HepG2 (cell line): Measurements from ENCODE around the gene ST6GALNAC4. TPM values are rescaled to one million over a fixed set of nuclear protein-coding genes. Genes with fewer than 3 reads are reported as not detected.

Source experiments
- ATAC-seq: fragments of 200-7000 bp; cut with Tn5 transposase; 3 replicates; pipeline ENCODE4 v1.9.1; 2020; ENCODE audit warnings: mild to moderate bottlenecking, moderate library complexity
- BruUV-seq: library from RNA; stranded (reverse); fragments of 400-500 nt; replicated peaks from 2 replicates; lab custom pipeline; 2021; lab: Mats Ljungman, UMichigan
- CTCF ChIA-PET: fragments of 300-600 bp; formaldehyde crosslinking; extraction: SDS; loops from one replicate; lab custom pipeline; 2021; ENCODE audit warnings: low total read pairs, inconsistent platforms, low intra/inter-chr PET ratio; lab: Yijun Ruan, JAX
- POLR2A ChIA-PET: fragments of 350-600 bp; sonication (Branson Sonifier 250); formaldehyde crosslinking; loops from one replicate; lab custom pipeline; 2020; ENCODE audit warnings: antibody characterized with exemption, inconsistent platforms; lab: Yijun Ruan, JAX
- DNase-seq: peaks from one replicate; pipeline ENCODE4 v3.0.0-alpha.2; 2015; ENCODE audit warnings: low spot score
- FAIRE-seq: peaks from 3 replicates; lab custom pipeline; 2011; peaks lifted over from hg19 to GRCh38; lab: Jason Lieb, UNC
- H2AFZ ChIP-seq: one replicate; pipeline ENCODE4 v1.6.1; 2011; ENCODE audit warnings: low read length, inconsistent platforms
- H3K27ac ChIP-seq: fragments of 300-600 bp; 3 replicates; pipeline ENCODE4 v1.8.0; 2011; ENCODE audit warnings: mixed run types, mild to moderate bottlenecking, mixed read lengths, low read length, inconsistent platforms; ENCODE audit not compliant: insufficient read depth; ENCODE audit errors: extremely low read length
- H3K27me3 ChIP-seq, 2 experiments: fragments of 200-600 bp in 1 of 2; 2 replicates in 1 of 2; 3 replicates in 1 of 2; pipeline versions ENCODE4 v1.6.0 to v1.8.0; 2011; ENCODE audit warnings: low read length in 2 of 2, mild to moderate bottlenecking in 2 of 2, moderate library complexity in 2 of 2, inconsistent platforms in 1 of 2; ENCODE audit not compliant: insufficient read depth in 2 of 2, control insufficient read depth in 1 of 2
- H3K36me3 ChIP-seq, 2 experiments: fragments of 200-600 bp in 1 of 2; replicated peaks in 1 of 2; 2 replicates in 1 of 2; 3 replicates in 1 of 2; pipeline versions ENCODE4 v1.5.1 to v1.8.0; 2011; ENCODE audit warnings: low read length in 2 of 2, inconsistent platforms in 1 of 2; ENCODE audit not compliant: insufficient read depth in 2 of 2, control insufficient read depth in 1 of 2
- H3K4me1 ChIP-seq: 2 replicates; pipeline ENCODE4 v1.5.1; 2012; ENCODE audit warnings: low read length, inconsistent platforms; ENCODE audit not compliant: insufficient read depth
- H3K4me2 ChIP-seq: 2 replicates; pipeline ENCODE4 v1.6.0; 2011; ENCODE audit warnings: low read depth, low read length, inconsistent platforms
- H3K4me3 ChIP-seq, 3 experiments: fragments of 200-600 bp in 1 of 3; sonication (generic), shearing (Covaris generic) in 1 of 3; replicated peaks in 1 of 3; 2 replicates each; pipeline ENCODE4 v1.5.1; 2011 to 2016; ENCODE audit warnings: low read length in 3 of 3, inconsistent platforms in 2 of 3, low read depth in 2 of 3, mild to moderate bottlenecking in 2 of 3, control low read depth in 1 of 3, mixed read lengths in 1 of 3; ENCODE audit not compliant: insufficient read depth in 1 of 3
- H3K79me2 ChIP-seq: one replicate; pipeline ENCODE4 v1.6.1; 2011; ENCODE audit warnings: low read length, inconsistent platforms; ENCODE audit not compliant: insufficient read depth
- H3K9ac ChIP-seq: 2 replicates; pipeline ENCODE4 v1.6.0; 2011; ENCODE audit warnings: mild to moderate bottlenecking, low read depth, low read length, inconsistent platforms; ENCODE audit not compliant: insufficient read depth
- H3K9me3 ChIP-seq: 2 replicates; pipeline ENCODE4 v1.5.1; 2012; ENCODE audit warnings: mild to moderate bottlenecking, low read length
- H4K20me1 ChIP-seq: 2 replicates; pipeline ENCODE4 v1.6.0; 2011; ENCODE audit warnings: inconsistent platforms, mild to moderate bottlenecking, low read length, moderate library complexity; ENCODE audit not compliant: insufficient read depth
- ATF1 ChIP-seq: IDR thresholded peaks from 2 replicates; pipeline ENCODE4 v1.6.1; 2016; ENCODE audit warnings: mild to moderate bottlenecking, control low read depth
- BCL6 ChIP-seq: IDR thresholded peaks from 2 replicates; pipeline ENCODE4 v1.6.1; 2016; ENCODE audit warnings: missing genetic modification reagents, missing compliant biosample characterization
- ELF1 ChIP-seq: sonication (generic); formaldehyde crosslinking; IDR thresholded peaks from 2 replicates; pipeline ENCODE4 v1.4.0; 2020; ENCODE audit warnings: missing genetic modification reagents
- HDAC1 ChIP-seq: sonication (generic); formaldehyde crosslinking; IDR thresholded peaks from 2 replicates; pipeline ENCODE4 v1.5.1; 2020; ENCODE audit warnings: mild to moderate bottlenecking, missing genetic modification reagents
- KLF12 ChIP-seq: sonication (generic); formaldehyde crosslinking; IDR thresholded peaks from 2 replicates; pipeline ENCODE4 v1.4.0; 2020; ENCODE audit warnings: missing genetic modification reagents, borderline replicate concordance
- NFE2 ChIP-seq: sonication (generic); formaldehyde crosslinking; IDR thresholded peaks from 2 replicates; pipeline ENCODE4 v1.4.0; 2020; ENCODE audit warnings: missing genetic modification reagents
- PHF20 ChIP-seq: sonication (generic); formaldehyde crosslinking; IDR thresholded peaks from 2 replicates; pipeline ENCODE4 v1.5.0; 2020; ENCODE audit warnings: mild to moderate bottlenecking, missing genetic modification reagents
- PTBP1 ChIP-seq: fragments of 200-400 bp; formaldehyde crosslinking; IDR thresholded peaks from 2 replicates; pipeline ENCODE4 v1.6.1; 2018; ENCODE audit warnings: low read length, low read depth; ENCODE audit not compliant: poor library complexity, severe bottlenecking
- WGBS: methylation state at CpG from one replicate; pipeline ENCODE4 v1.1.6; 2017; ENCODE audit warnings: low lambda C conversion rate; 5-methylcytosine and 5-hydroxymethylcytosine counted together
- in situ Hi-C: cut with HindIII; loops from 2 replicates; pipeline ENCODE4 v1.10.0; 2017; ENCODE audit warnings: low pct_unique_long_range_greater_than_20kb; ENCODE audit not compliant: extremely low pct_ligation_motif_present
- intact Hi-C: fragments of 100-400 bp; cut with micrococcal nuclease; formaldehyde crosslinking; loops from one replicate; pipeline ENCODE4 v1.10.0; 2022; ENCODE audit not compliant: unreplicated experiment
- polyA plus RNA-seq, 8 experiments: library from polyadenylated mRNA; depleted of rRNA in 3 of 8; stranded (reverse) in 7 of 8; unstranded in 1 of 8; fragments of >200 nt; fragmentation: Illumina TruSeq in 4 of 8; extraction: Trizol in 4 of 8; gene quantifications; 2 replicates each; pipeline versions ENCODE4 v1.2.1 to v1.2.3, GENCODE V29; 2011 to 2016; ENCODE audit warnings: low read depth in 4 of 8, missing spikeins in 1 of 8, mixed read lengths in 1 of 8; ENCODE audit not compliant: insufficient read depth in 1 of 8
- total RNA-seq, 5 experiments: library from RNA; depleted of rRNA; stranded (reverse); fragments of >200 nt; fragmentation: Illumina TruSeq; extraction: Trizol; gene quantifications; 2 replicates each; pipeline ENCODE4 v1.2.3, GENCODE V29; 2016; ENCODE audit warnings: low read depth in 1 of 5
- TF ChIP-seq, protein P1 (sequence below): sonication (generic); formaldehyde crosslinking; IDR thresholded peaks from 2 replicates; pipeline ENCODE4 v1.9.0; 2022; ENCODE audit warnings: missing genetic modification reagents, mild to moderate bottlenecking, borderline replicate concordance
- TF ChIP-seq, protein P2 (sequence below): sonication (generic); formaldehyde crosslinking; IDR thresholded peaks from 2 replicates; pipeline ENCODE4 v1.4.0; 2020; ENCODE audit warnings: missing genetic modification reagents

ST6GALNAC4 gene
- total and polyA plus RNA-seq, 2 of the 13 experiments (the other 11 are each of a cell fraction or from before 2014, with no cell fraction given) = 18.8 to 27.7 TPM

DNA sequence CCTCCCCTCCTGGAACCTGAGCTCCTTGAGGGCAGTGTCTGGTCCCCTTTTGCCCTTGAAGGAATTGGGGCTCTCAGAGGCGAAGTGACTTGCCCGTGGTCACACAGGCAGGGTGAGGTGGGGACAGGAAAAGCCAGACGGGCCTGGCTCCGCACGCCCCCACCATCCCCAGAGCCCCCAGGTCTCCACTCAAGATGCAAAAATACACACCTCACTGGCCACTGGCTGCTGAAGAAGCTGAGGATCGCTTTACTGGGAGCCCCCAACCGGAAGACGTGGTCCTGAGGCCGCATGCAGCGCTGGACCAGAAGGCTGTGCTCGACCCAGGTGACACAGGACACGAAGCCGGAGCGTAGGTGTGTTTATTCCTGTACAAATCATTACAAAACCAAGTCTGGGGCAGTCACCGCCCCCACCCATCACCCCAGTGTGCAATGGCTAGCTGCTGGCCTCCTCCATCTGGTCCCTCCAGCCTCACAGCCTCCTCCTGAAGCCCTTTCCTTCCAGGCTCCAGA, 31.8 kb downstream of the ST6GALNAC4 start:
- ChIA-PET POLR2A (interaction anchor here (0.7 to 2.7 kb wide), 5 partner anchors 10 to 83 kb away, joined by 3 to 12 read pairs (median 3); partner anchors contain the start of genes FPGS and ST6GALNAC4), CTCF (no interaction called here)
- H3K4me1 ChIP-seq = peaks cover 4% of the 10 kb centered on the region; the same call in 1 of the 2 replicates
- in situ Hi-C loops = no loop called here
- intact Hi-C loops = no loop called here
- ATAC-seq = no peak; the same call in 2 of the 3 replicates
- BruUV-seq = no TSS peak
- H3K79me2 ChIP-seq = no peaks in the 10 kb centered on the region
- no peak overlapping the region for H3K9ac ChIP-seq
- H3K9me3 ChIP-seq = no peaks in the 10 kb centered on the region
- H3K4me3 ChIP-seq = no peak overlapping the region
- H3K36me3 ChIP-seq = peaks cover 9 to 23% of the 10 kb centered on the region in 2 experiments; a peak in 4 of 5 replicates
- TF ChIP-seq, protein P1, sequence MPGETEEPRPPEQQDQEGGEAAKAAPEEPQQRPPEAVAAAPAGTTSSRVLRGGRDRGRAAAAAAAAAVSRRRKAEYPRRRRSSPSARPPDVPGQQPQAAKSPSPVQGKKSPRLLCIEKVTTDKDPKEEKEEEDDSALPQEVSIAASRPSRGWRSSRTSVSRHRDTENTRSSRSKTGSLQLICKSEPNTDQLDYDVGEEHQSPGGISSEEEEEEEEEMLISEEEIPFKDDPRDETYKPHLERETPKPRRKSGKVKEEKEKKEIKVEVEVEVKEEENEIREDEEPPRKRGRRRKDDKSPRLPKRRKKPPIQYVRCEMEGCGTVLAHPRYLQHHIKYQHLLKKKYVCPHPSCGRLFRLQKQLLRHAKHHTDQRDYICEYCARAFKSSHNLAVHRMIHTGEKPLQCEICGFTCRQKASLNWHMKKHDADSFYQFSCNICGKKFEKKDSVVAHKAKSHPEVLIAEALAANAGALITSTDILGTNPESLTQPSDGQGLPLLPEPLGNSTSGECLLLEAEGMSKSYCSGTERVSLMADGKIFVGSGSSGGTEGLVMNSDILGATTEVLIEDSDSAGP (CRISPR knock-in tag) = no peak
- TF ChIP-seq ATF1 (CRISPR knock-in tag) = no peak
- TF ChIP-seq BCL6 (CRISPR knock-in tag) = no peak
- no peak for TF ChIP-seq KLF12 (CRISPR knock-in tag)
- no peak for TF ChIP-seq PHF20 (CRISPR knock-in tag)
- TF ChIP-seq HDAC1 = no peak
- no peak for TF ChIP-seq ELF1
- no peak for TF ChIP-seq PTBP1
- TF ChIP-seq, protein P2, sequence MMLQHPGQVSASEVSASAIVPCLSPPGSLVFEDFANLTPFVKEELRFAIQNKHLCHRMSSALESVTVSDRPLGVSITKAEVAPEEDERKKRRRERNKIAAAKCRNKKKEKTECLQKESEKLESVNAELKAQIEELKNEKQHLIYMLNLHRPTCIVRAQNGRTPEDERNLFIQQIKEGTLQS = no peak
- TF ChIP-seq NFE2 (CRISPR knock-in tag) = no peak
- H3K4me2 ChIP-seq = no peak overlapping the region
- H3K27me3 ChIP-seq = no peaks in the 10 kb centered on the region
- no peak overlapping the region for H3K27ac ChIP-seq
- FAIRE-seq = no peak
- 98% methylated on average over 9 of the region's 15 CpGs for WGBS
- no peak for DNase-seq
- H4K20me1 ChIP-seq = no peaks in the 10 kb centered on the region
- no peak overlapping the region for H2AFZ ChIP-seq
